KOPT-K1 (cell line): ENCODE data around the gene FMN1.
"Not testable (repeated sequence)": the region's sequence is repeated elsewhere in the genome, so short reads cannot be mapped to it uniquely, and the experiment has no call there.

Experiments used
- H3K27ac ChIP-seq: fragments of 200-600 bp; sonication (generic); 2 replicates; pipeline ENCODE4 v1.5.1; 2016; ENCODE audit warnings: antibody characterized with exemption, mild to moderate bottlenecking, low read depth, low read length; ENCODE audit not compliant: poor library complexity, severe bottlenecking
- H3K36me3 ChIP-seq: fragments of 200-600 bp; sonication (generic); 2 replicates; pipeline ENCODE4 v1.5.1; 2017; ENCODE audit warnings: antibody characterized with exemption, mild to moderate bottlenecking, low read length, moderate library complexity; ENCODE audit not compliant: insufficient read depth
- H3K9me3 ChIP-seq: fragments of 200-600 bp; sonication (generic); 2 replicates; pipeline ENCODE4 v1.5.1; 2017; ENCODE audit warnings: antibody characterized with exemption, low read length, mild to moderate bottlenecking; ENCODE audit not compliant: insufficient read depth, poor library complexity, severe bottlenecking

Gene FMN1

GRCh38 chr15:32861761-32862160 lies 332.8 kb downstream of the FMN1 start:
- Histone ChIP-seq H3K9me3 (no peaks in the 10 kb centered on the region), H3K27ac (no peak overlapping the region), H3K36me3 (no peaks in the 10 kb centered on the region)

DNA sequence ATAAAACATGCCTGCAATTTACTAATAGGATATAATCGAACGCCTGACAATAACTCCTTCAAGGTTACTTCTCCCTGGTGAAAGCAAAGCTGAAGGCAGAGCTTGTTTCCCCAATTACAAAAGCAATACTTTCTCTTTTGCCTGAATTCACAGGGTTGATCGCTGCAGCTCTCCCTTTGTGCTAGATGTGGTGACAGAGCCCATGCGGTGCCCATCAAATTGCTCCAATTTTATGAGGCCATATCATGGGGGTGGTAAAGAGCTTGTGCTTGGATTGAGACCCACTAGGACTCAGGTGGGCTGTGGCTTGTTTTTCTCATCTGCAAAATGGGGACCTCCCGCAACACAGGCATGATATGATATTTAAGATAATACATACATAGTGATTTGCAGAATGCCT lies 333.3 kb downstream of the FMN1 start:
- Histone ChIP-seq H3K27ac (no peak overlapping the region), H3K36me3 (no peaks in the 10 kb centered on the region), H3K9me3 (no peaks in the 10 kb centered on the region)

DNA sequence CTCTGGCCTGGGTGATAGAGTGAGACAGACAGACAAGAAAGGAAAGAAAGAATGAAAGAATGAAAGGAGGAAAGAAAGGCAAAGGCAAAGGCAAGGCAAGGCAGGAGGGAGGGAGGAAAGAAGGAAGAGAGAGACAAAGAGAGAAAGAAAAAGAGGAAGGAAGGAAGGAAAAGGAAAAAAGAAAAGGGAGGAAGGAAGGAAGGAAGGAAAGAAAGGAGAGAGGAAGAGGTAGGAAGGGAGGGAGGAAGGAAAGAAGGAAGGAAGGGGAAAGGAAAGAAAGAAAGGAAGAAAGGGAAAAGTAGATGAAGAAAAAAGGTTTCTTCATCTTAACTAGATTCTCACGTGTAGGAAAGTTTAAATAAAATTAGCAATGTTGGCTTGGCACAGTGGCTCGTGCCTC lies 334.5 kb downstream of the FMN1 start:
- no peaks in the 10 kb centered on the region for H3K36me3 ChIP-seq
- H3K9me3 ChIP-seq = no peaks in the 10 kb centered on the region
- H3K27ac ChIP-seq = no peak overlapping the region

DNA sequence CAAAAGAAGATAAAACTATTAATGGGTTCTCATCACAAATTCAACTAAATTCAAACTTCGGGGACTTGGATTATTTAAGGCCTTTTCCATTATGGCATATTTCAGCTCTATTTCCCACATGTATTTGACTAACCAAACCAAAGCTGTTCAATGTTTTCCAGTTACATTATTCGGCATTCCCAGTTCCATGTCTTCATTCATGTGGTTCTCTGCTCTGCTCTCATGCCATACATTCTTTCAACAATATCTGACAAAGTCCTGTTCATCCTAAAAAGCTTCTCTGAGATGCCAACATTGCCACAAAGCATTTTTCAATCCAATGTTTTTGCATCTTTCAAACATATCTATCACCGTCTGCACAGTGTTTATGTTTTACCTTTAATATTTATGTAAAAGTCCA lies 335.3 kb downstream of the FMN1 start:
- H3K27ac ChIP-seq = no peak overlapping the region
- no peaks in the 10 kb centered on the region for H3K9me3 ChIP-seq
- no peaks in the 10 kb centered on the region for H3K36me3 ChIP-seq

DNA sequence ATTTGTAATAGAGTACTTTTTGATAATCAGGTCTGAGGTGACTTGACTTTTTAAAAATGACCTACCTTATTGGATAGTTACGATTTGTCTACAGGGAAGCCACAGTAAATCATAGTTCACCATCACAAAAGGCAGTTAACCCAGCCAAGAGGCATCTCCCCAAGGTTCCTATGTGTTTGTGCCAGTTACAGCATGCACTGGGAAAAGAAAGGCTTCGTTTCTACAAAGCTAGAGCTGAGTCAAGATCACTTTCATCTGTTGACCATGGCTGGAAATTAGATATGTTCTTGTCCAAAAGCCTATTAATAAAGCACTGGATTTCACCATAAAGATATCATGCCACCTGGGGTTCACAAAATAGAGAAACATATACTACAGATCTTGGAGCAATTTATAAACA lies 336.8 kb downstream of the FMN1 start:
- Histone ChIP-seq H3K9me3 (no peaks in the 10 kb centered on the region), H3K36me3 (no peaks in the 10 kb centered on the region), H3K27ac (no peak overlapping the region)

- Histone ChIP-seq H3K9me3 (no peaks in the 10 kb centered on the region), H3K36me3 (no peaks in the 10 kb centered on the region), H3K27ac (no peak overlapping the region)
These were observed 337.8 kb downstream of the FMN1 start for GRCh38 chr15:32856753-32857152.

- Histone ChIP-seq H3K36me3 (no peaks in the 10 kb centered on the region), H3K27ac (no peak overlapping the region), H3K9me3 (no peaks in the 10 kb centered on the region)
These were observed 338.6 kb downstream of the FMN1 start for GRCh38 chr15:32855942-32856341.

DNA sequence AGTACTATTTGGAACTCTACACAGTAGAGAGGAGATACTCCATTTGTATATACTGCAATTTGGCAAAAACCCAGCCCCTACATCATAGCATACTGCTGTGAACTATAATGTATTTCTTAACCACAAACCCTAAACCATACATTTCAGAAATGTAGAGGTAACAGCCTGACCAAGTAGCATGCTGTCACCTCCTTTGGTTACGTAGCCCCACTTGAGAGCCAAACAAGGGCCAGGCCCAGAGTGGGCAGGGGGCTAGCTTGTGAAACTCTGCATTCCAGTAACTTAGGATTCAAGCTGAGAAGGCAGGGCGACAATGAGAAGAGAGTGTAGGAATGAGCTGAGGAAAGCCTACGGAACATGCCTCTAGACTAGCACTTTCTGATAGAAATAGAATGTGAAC lies 340.9 kb downstream of the FMN1 start:
- H3K36me3 ChIP-seq = no peaks in the 10 kb centered on the region
- no peaks in the 10 kb centered on the region for H3K9me3 ChIP-seq
- H3K27ac ChIP-seq = no peak overlapping the region

- Histone ChIP-seq H3K36me3 (no peaks in the 10 kb centered on the region), H3K9me3 (no peaks in the 10 kb centered on the region), H3K27ac (no peak overlapping the region)
These were observed 341.7 kb downstream of the FMN1 start for GRCh38 chr15:32852771-32853170.

DNA sequence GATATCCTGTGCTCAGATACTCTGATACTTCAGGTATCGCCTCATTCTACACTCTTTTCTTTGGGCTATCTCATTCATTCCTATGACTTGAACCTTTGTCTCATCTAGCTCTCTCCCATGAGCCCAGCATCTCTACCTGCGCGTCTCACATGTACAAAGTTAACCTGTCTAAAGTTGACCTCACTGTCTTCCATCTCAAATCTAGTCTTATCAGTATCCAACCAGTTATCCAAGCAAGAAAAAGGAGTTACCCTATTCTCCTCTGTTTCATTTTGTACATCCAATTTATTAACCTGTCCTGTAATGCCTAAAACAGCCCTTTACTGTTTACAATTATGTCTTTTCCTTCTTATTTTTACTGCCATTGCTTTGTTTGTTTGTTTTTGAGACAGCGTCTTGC lies 342.5 kb downstream of the FMN1 start:
- no peaks in the 10 kb centered on the region for H3K9me3 ChIP-seq
- no peak overlapping the region for H3K27ac ChIP-seq
- H3K36me3 ChIP-seq = no peaks in the 10 kb centered on the region

GRCh38 chr15:32851572-32851971 lies 342.9 kb downstream of the FMN1 start:
- H3K27ac ChIP-seq = no peak overlapping the region

GRCh38 chr15:32849769-32850668 lies 344.5 kb downstream of the FMN1 start:
- Histone ChIP-seq H3K9me3 (no peaks in the 10 kb centered on the region), H3K36me3 (no peaks in the 10 kb centered on the region), H3K27ac (no peak overlapping the region)

More at GRCh38 chr15:32851572-32851971, 342.9 kb downstream of the FMN1 start:
- Histone ChIP-seq H3K9me3 (no peaks in the 10 kb centered on the region), H3K36me3 (no peaks in the 10 kb centered on the region)

GRCh38 chr15:32846671-32847070 lies 347.8 kb downstream of the FMN1 start:
- H3K9me3 ChIP-seq, H3K36me3 ChIP-seq, H3K27ac ChIP-seq: not testable (repeated sequence)

DNA sequence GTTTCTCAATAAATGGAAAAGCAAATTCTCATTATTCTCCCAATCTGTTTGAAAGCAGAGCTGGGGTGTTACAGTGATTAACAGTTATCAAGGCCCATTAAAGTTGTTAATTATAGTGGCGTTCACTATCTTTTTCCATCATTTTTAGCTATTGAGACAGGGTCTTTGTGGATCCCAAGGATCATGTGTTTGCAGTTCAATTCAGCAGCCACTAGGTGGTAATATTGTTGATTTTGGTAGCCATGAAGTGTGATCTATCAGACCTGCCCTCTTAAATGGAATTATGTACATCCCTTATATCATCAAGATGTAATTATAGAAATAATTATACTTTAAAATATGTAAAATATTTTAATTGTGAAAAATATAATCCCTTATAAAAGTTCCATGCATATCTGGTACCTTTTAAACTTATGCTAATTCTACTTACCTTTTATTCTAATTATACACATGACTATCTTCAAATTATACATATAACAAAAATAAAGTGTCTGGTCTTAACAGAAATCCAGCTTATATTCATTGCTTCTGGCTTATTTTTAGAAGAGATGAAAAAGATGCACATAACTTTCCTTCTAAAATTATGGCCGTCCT lies 350.3 kb downstream of the FMN1 start:
- Histone ChIP-seq H3K27ac (no peak overlapping the region), H3K9me3 (no peaks in the 10 kb centered on the region), H3K36me3 (no peaks in the 10 kb centered on the region)

DNA sequence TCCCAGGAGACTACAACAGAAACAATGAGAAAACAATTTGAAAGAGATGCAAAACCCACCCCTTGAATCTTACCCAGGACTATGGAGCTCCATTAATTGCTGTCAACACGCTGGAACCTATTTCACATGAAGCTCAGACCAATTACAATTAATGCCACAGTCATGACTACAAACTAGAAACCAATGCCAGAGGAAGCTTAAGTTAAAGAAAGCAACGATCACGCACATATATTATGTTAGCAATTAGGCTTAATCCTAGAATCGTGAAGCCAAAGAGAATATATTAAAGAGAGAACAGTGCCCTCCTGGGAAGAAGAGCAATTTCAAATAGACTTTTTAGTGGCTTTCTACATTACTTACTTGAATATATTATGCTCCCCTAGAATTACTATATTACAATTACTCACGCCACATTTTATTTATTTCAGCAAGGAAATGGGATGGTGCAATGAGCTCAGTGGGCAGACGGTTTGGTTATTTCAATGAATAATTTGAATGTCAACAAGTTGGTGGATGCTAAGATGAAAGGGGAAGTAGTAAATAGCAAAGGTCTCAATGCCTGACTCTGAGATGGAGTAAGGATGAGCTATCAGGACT lies 351.2 kb downstream of the FMN1 start:
- Histone ChIP-seq H3K27ac (no peak overlapping the region), H3K36me3 (no peaks in the 10 kb centered on the region), H3K9me3 (no peaks in the 10 kb centered on the region)
